SU-DHL-6 (cell line): ENCODE measurements around the gene EXOC6B.

ENCODE experiments used
- H2AFZ ChIP-seq: fragments of 200-600 bp; sonication (generic); 2 replicates; pipeline ENCODE4 v1.6.1; 2014; ENCODE audit warnings: low read depth, mild to moderate bottlenecking, moderate library complexity, mixed read lengths, antibody characterized with exemption, low read length; ENCODE audit not compliant: severe bottlenecking
- H3F3A ChIP-seq: fragments of 200-600 bp; shearing (Covaris generic); 2 replicates; pipeline ENCODE4 v1.6.0; 2016; ENCODE audit warnings: antibody characterized with exemption, mild to moderate bottlenecking; ENCODE audit not compliant: insufficient read depth
- H3K27ac ChIP-seq: fragments of 200-600 bp; sonication (generic); 2 replicates; pipeline ENCODE4 v1.5.1; 2016; ENCODE audit warnings: low read depth, mild to moderate bottlenecking, low read length, moderate library complexity, mixed read lengths
- H3K27me3 ChIP-seq: fragments of 200-600 bp; sonication (generic), shearing (Covaris generic); 2 replicates; pipeline ENCODE4 v1.6.0; 2014; ENCODE audit warnings: mild to moderate bottlenecking, low read length
- H3K36me3 ChIP-seq: fragments of 200-600 bp; sonication (generic); 2 replicates; pipeline ENCODE4 v1.6.1; 2014; ENCODE audit warnings: mild to moderate bottlenecking, low read length, mixed read lengths
- H3K4me2 ChIP-seq: fragments of 300-600, 200-600 bp; shearing (Covaris generic), sonication (generic); 2 replicates; pipeline ENCODE4 v1.6.0; 2014; ENCODE audit warnings: low read length, low read depth, mild to moderate bottlenecking; ENCODE audit not compliant: poor library complexity, severe bottlenecking
- H3K4me3 ChIP-seq: fragments of 200-600 bp; sonication (generic); 2 replicates; pipeline ENCODE4 v1.5.1; 2014; ENCODE audit warnings: antibody characterized with exemption, low read length, mild to moderate bottlenecking, mixed read lengths; ENCODE audit not compliant: insufficient read depth, poor library complexity, severe bottlenecking
- H3K79me2 ChIP-seq: fragments of 200-600 bp; sonication (generic); 2 replicates; pipeline ENCODE4 v1.6.1; 2014; ENCODE audit warnings: mild to moderate bottlenecking, low read length, moderate library complexity; ENCODE audit not compliant: insufficient read depth
- H3K9ac ChIP-seq: fragments of 200-600 bp; sonication (generic); 2 replicates; pipeline ENCODE4 v1.7.0; 2014; ENCODE audit warnings: mild to moderate bottlenecking, low read length
- H3K9me2 ChIP-seq: fragments of 200-600 bp; sonication (generic); replicated peaks from 2 replicates; pipeline ENCODE4 v1.6.1; 2014; ENCODE audit warnings: low read length; ENCODE audit not compliant: insufficient read depth
- H3K9me3 ChIP-seq: fragments of 200-600 bp; sonication (generic); 2 replicates; pipeline ENCODE4 v1.6.1; 2014; ENCODE audit warnings: low read length, mixed read lengths; ENCODE audit not compliant: insufficient read depth
- H4K20me1 ChIP-seq: fragments of 200-600 bp; sonication (generic); 2 replicates; pipeline ENCODE4 v1.6.1; 2014; ENCODE audit warnings: low read depth, mild to moderate bottlenecking, antibody characterized with exemption, low read length, moderate library complexity, mixed read lengths
- EZH2phosphoT487 ChIP-seq: fragments of 200-600 bp; sonication (generic), shearing (Covaris generic); conservative IDR thresholded peaks from 2 replicates; pipeline ENCODE4 v1.6.1; 2018; ENCODE audit warnings: mild to moderate bottlenecking, antibody characterized with exemption, low read length, moderate library complexity, mixed read lengths
- TF ChIP-seq, protein P1 (sequence below): fragments of 200-600 bp; sonication (generic); IDR thresholded peaks from one replicate; pipeline ENCODE4 v1.5.1; 2017; ENCODE audit warnings: antibody characterized with exemption, mild to moderate bottlenecking, low read length, moderate library complexity; ENCODE audit not compliant: insufficient read depth, poor library complexity, severe bottlenecking

Gene EXOC6B

GRCh38 chr2:72178551-72178950, 647.3 kb downstream of the EXOC6B start:
- no peaks in the 10 kb centered on the region for H3K79me2 ChIP-seq
- no peak overlapping the region for H3K4me2 ChIP-seq
- H3F3A ChIP-seq, result no peaks in the 10 kb centered on the region
- no peaks in the 10 kb centered on the region for H3K9me3 ChIP-seq
- no peak for TF ChIP-seq EZH2phosphoT487
- TF ChIP-seq, protein P1, sequence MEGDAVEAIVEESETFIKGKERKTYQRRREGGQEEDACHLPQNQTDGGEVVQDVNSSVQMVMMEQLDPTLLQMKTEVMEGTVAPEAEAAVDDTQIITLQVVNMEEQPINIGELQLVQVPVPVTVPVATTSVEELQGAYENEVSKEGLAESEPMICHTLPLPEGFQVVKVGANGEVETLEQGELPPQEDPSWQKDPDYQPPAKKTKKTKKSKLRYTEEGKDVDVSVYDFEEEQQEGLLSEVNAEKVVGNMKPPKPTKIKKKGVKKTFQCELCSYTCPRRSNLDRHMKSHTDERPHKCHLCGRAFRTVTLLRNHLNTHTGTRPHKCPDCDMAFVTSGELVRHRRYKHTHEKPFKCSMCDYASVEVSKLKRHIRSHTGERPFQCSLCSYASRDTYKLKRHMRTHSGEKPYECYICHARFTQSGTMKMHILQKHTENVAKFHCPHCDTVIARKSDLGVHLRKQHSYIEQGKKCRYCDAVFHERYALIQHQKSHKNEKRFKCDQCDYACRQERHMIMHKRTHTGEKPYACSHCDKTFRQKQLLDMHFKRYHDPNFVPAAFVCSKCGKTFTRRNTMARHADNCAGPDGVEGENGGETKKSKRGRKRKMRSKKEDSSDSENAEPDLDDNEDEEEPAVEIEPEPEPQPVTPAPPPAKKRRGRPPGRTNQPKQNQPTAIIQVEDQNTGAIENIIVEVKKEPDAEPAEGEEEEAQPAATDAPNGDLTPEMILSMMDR, result no peak
- no peaks in the 10 kb centered on the region for H3K9me2 ChIP-seq
- no peaks in the 10 kb centered on the region for H3K27me3 ChIP-seq
- H4K20me1 ChIP-seq, result no peaks in the 10 kb centered on the region
- no peaks in the 10 kb centered on the region for H3K36me3 ChIP-seq
- no peak overlapping the region for H3K27ac ChIP-seq
- no peak overlapping the region for H2AFZ ChIP-seq
- no peak overlapping the region for H3K4me3 ChIP-seq
- H3K9ac ChIP-seq, result no peak overlapping the region

DNA sequence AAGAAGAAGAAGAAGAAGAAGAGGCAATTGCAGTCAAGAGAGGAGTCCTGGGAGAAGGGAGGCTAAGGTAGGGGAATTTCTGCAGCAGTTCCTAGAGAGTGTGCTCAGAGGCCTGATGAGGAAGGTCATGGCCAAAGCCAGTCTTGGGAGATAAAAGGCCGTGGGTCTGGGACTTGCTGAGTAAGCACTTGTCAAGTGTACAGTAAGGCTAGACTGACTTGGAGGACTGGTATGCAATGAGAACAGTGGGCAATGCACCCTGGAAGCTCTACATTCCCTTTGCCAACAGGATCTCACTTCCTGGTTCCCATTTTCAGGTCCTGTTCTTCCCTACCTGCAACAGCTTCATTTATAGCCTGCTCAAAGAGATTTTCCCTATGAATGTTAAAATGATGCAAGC, 649.6 kb downstream of the EXOC6B start:
- no peaks in the 10 kb centered on the region for H3K9me2 ChIP-seq
- no peaks in the 10 kb centered on the region for H3K79me2 ChIP-seq
- no peak for TF ChIP-seq EZH2phosphoT487
- H4K20me1 ChIP-seq, result no peaks in the 10 kb centered on the region
- H3K36me3 ChIP-seq, result no peaks in the 10 kb centered on the region
- no peaks in the 10 kb centered on the region for H3K9me3 ChIP-seq
- no peak overlapping the region for H3K27ac ChIP-seq
- H3K4me2 ChIP-seq, result no peak overlapping the region
- H2AFZ ChIP-seq, result no peak overlapping the region
- no peaks in the 10 kb centered on the region for H3K27me3 ChIP-seq
- no peaks in the 10 kb centered on the region for H3F3A ChIP-seq
- no peak overlapping the region for H3K9ac ChIP-seq
- H3K4me3 ChIP-seq, result no peak overlapping the region

DNA sequence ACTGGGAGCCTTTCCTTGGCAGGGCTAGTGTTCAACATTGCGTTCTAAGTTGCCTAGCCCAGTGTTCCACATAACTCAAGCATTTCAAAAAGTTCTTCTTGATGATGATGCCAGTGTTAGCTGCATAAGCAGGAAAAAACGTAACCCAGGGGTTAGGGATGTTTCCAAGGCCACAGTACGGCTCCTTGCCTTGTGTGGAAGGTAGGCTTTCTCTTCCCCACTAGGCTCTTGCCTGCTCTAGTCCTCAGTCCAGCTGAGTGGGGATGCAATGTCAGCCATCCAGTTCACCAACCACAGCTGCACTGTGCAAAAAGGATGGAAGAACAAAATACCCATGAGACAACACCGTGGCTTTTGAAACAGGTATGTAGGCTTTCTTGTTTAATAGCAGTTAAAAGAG, 650.2 kb downstream of the EXOC6B start:
- Histone ChIP-seq H4K20me1 (no peaks in the 10 kb centered on the region), H3K9ac (no peak overlapping the region), H3K27me3 (no peaks in the 10 kb centered on the region), H3K9me2 (no peaks in the 10 kb centered on the region), H3F3A (no peaks in the 10 kb centered on the region), H3K9me3 (no peaks in the 10 kb centered on the region), H3K79me2 (no peaks in the 10 kb centered on the region), H2AFZ (no peak overlapping the region), H3K4me3 (no peak overlapping the region), H3K4me2 (no peak overlapping the region), H3K36me3 (no peaks in the 10 kb centered on the region), H3K27ac (no peak overlapping the region)
- TF ChIP-seq, protein P1, result no peak
- no peak for TF ChIP-seq EZH2phosphoT487

- Histone ChIP-seq H3K9me2 (no peaks in the 10 kb centered on the region), H3K9me3 (no peaks in the 10 kb centered on the region), H3K27ac (no peak overlapping the region), H3K4me3 (no peak overlapping the region), H4K20me1 (no peaks in the 10 kb centered on the region), H3K27me3 (no peaks in the 10 kb centered on the region), H3F3A (no peaks in the 10 kb centered on the region), H3K79me2 (no peaks in the 10 kb centered on the region), H2AFZ (no peak overlapping the region), H3K4me2 (no peak overlapping the region), H3K9ac (no peak overlapping the region), H3K36me3 (no peaks in the 10 kb centered on the region)
- TF ChIP-seq, protein P1, result no peak
- TF ChIP-seq EZH2phosphoT487, result no peak
These were observed 652.1 kb downstream of the EXOC6B start for GRCh38 chr2:72173640-72174321.
